Fibroblast of mammary gland (primary cell): ENCODE results near the gene DIS3L2.

Source experiments
- DNase-seq: peaks from one replicate; pipeline ENCODE4 v3.0.0-alpha.2; 2010; ENCODE audit warnings: low read depth
- H3K4me3 ChIP-seq: 2 replicates; pipeline ENCODE4 v1.5.1; 2011; ENCODE audit warnings: low read depth, mild to moderate bottlenecking, low read length, moderate library complexity; ENCODE audit not compliant: control insufficient read depth
- CTCF ChIP-seq: conservative IDR thresholded peaks from 2 replicates; pipeline ENCODE4 v1.5.1; 2011; ENCODE audit warnings: low read depth, low read length, inconsistent platforms; ENCODE audit not compliant: control insufficient read depth, insufficient read depth

The DIS3L2 gene

DNA sequence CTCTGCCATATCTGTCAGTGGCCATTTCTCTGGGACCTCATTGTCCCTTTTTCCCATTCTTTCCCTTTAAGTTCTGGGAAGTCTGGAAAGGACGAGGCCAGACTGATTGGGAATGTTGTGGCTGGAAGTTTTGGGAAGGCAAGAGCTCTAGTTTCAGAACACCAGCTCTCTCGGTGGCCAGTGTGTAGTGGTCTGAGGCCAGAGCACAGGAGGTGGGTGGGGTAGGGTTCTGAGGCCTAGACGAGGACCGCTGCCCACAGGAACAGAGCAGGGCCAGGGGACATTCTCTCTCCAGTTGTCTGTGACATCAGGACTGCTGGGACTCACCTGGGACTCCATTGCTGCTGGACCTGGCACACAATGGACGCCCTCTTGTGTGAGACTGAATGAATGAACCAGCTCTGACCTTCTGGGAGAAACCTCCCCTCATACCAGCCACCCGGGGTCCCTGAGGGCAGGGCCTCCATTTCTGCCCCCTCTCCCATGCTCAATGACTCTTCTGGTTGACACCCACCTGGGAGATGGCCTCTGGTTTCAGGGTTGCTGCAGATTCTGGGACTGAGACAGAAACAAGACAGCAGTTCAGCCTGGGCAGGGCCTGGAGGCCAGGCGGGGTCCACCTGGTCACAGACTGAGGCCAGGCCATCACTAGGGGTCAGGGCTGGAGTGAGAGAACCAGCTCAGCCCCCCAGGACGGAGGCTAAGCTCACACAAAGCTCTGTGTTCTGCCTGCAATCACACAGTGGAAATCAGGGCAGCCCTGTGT, 26.9 kb upstream of the DIS3L2 start:
- TF ChIP-seq CTCF: no peak
- no peak for DNase-seq

GRCh38 chr2:231935207-231935524, 26.3 kb upstream of the DIS3L2 start:
- no peak for DNase-seq
- TF ChIP-seq CTCF: no peak

More for the DNA sequence above, 26.9 kb upstream of the DIS3L2 start:
- H3K4me3 ChIP-seq: no peak overlapping the region

GRCh38 chr2:231935815-231936214, 25.7 kb upstream of the DIS3L2 start:
- no peak for DNase-seq
- H3K4me3 ChIP-seq: no peak overlapping the region

More at GRCh38 chr2:231935207-231935524, 26.3 kb upstream of the DIS3L2 start:
- H3K4me3 ChIP-seq: no peak overlapping the region

DNA sequence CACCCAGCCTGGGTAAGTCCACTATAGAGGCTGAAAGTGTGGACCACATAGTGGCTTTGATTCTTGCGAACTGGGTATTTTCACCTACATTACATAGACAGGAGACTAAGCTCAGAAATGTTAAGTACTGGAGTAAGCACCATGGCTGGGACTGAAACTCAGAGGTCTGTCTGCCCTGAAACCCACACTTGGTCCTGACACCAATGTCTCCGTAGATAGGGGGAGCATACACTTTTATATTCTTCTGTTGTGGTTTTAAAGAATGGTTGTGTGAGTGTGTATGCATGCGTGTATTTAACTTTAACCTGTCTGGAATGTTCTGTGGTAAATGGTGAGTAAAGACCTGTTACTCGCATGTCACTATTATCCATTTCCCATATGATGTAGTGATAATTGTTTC, 25.0 kb upstream of the DIS3L2 start:
- DNase-seq: no peak
- TF ChIP-seq CTCF: no peak
- no peak overlapping the region for H3K4me3 ChIP-seq

More at GRCh38 chr2:231935815-231936214, 25.7 kb upstream of the DIS3L2 start:
- no peak for TF ChIP-seq CTCF

DNA sequence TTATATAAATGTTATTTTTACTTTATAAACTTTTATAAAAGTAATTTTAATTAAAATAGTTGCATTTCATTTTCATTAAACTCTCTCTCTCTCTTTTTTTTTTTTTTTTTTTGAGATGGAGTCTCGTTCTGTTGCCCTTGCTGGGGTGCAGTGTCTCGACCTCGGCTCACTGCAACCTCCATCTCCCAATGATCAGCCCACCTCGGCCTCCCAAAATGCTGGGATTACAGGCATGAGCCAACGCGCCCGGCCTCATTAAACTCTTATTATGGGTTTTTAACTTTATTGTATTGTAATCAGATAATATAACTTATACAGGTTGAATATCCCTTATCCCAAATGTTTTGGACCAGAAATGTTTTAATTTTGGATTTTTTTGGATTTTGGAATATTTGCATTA, 24.5 kb upstream of the DIS3L2 start:
- H3K4me3 ChIP-seq: no peak overlapping the region
- DNase-seq: no peak
- TF ChIP-seq CTCF: no peak

- no peak for DNase-seq
- no peak for TF ChIP-seq CTCF
- H3K4me3 ChIP-seq: no peak overlapping the region
These were observed 22.5 kb upstream of the DIS3L2 start for GRCh38 chr2:231939022-231939421.
